Activated CD4-positive, alpha-beta T cell treated with anti-CD3 and anti-CD28 coated beads, Interleukin-2, amount 50 U/mL, for 24 hours (primary cell): Measurements from ENCODE around the gene METTL2B.
A peak's percentile ranks its signal among the peaks of the same experiment; 100 is the strongest.

Experiments used
- DNase-seq, 2 donors: peaks; one replicate each; pipeline ENCODE4 v3.0.0-alpha.2; 2020; ENCODE audit warnings: low read depth in 1 of 2, low spot score in 1 of 2

The METTL2B gene, protein sequence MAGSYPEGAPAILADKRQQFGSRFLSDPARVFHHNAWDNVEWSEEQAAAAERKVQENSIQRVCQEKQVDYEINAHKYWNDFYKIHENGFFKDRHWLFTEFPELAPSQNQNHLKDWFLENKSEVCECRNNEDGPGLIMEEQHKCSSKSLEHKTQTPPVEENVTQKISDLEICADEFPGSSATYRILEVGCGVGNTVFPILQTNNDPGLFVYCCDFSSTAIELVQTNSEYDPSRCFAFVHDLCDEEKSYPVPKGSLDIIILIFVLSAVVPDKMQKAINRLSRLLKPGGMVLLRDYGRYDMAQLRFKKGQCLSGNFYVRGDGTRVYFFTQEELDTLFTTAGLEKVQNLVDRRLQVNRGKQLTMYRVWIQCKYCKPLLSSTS

GRCh38 chr7:128476402-128477335 is at the start of gene METTL2B:
METTL2B (plus strand) TSS chr7:128476748; CDS start chr7:128476766, 18 bp downstream.
- DNase-seq = peak; percentile 71 to 92

- peak in 1 of 2 donors; percentile 37 for DNase-seq
Observed at GRCh38 chr7:128427289-128427891, 49.2 kb upstream of the METTL2B start.

DNA sequence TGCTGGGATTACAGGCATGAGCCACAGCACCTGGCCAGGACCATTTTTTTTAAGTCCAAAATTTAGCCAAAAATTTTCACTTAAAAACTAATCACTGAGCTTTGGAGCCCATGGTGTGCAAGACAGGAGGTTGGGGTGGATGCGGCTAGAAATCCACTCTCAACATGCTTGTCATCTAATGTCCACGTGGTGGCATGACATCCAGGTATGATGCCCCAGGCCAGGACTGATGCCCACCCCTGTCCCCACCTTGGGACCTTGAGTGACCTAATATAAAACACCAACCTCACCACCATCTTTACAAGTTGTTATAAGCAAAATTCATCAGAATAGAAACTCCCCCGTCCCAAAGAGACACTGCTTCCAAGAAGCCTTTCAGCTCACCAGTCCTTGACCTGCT is 46.3 kb upstream of the METTL2B start:
- no peak for DNase-seq

GRCh38 chr7:128431221-128431620 is 45.3 kb upstream of the METTL2B start:
- no peak for DNase-seq

DNA sequence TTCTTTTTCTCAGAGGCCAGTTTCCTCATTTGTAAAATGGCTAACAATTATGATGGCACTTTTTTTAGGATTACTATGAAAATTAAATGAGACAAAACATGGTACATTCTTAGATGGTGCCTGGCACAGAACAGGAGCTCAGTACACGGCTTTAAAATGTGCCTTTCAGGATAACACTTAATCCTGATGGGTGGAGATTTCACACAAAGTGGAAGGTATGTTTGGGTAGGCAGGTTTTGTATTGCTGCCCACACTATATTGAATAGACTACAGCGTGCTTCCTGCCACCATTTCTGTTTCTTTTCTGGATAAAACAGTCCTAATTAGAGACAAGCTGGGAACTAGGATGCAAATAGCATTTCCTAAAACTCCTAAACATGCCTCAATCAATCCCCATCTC is 44.8 kb upstream of the METTL2B start:
- DNase-seq = no peak

GRCh38 chr7:128434413-128435326 is 41.9 kb upstream of the METTL2B start:
- DNase-seq = no peak

DNA sequence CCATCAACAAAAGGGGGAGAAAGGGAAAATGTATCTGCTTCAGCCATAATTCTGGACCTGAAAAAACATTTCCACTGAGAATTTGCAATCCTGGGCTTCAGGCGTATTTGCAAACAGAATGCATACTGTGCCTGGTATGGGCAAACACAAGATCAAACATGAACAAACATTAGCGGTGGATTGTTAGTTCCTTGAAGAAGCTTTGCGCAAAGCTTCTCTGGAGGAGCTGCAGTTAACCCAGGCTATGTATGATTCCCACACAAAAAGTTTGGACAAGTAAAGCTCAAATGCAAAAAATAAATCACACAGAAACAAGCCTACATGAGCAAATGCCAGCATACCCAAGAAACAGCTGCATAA is 41.2 kb upstream of the METTL2B start:
- DNase-seq = no peak

GRCh38 chr7:128437426-128438332 is 38.9 kb upstream of the METTL2B start:
- DNase-seq = no peak

- no peak for DNase-seq
Observed at GRCh38 chr7:128442356-128442755, 34.2 kb upstream of the METTL2B start.

- DNase-seq = no peak
Observed at GRCh38 chr7:128443831-128444600, 32.5 kb upstream of the METTL2B start.

GRCh38 chr7:128446306-128446705 is 30.2 kb upstream of the METTL2B start:
- DNase-seq = no peak

GRCh38 chr7:128447941-128448564 is 28.5 kb upstream of the METTL2B start:
- no peak for DNase-seq

DNA sequence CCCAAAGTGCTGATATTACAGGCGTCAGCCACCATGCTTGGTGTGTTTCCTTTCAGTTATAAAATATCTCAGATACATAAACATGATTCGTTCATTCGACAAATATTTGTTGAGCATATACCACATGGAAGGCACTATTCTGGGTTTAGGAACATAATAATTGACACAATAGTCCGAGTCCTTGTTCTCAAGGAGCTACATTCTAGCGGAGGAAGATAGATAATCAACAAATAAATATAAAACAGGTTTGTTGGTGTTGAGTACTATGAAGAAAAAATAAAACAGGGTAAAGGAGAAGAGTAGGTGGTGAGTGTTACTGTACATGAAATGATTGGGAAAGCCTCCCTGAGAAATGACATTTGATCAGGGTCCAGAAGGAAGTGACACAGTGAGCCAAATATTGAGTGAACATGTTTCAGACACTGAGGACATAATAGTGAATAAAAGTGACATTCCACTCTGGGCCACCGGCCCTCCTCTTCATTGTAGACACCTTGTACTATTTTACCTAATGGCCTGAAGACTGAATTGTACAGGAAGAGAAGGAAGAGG is 27.7 kb upstream of the METTL2B start:
- DNase-seq = no peak

DNA sequence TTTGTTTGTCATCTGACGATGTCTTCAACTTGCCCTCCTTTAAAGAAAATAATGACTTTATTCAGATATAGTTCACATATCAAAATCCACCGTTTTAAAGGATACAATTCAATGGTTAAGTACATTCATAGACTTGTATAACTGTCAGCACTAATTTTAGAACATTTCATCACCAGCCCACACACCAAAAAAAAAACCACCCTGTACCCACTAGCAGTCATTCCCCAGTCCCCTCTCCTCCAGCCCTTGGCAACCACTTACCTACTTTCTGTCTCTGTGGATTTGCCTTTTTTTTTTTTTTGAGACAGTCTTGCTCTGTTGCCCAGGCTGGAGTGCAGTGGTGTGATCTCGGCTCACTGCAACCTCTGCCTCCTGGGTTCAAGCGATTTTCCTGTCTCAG is 26.1 kb upstream of the METTL2B start:
- DNase-seq = no peak

- no peak for DNase-seq
Observed at GRCh38 chr7:128450913-128451312, 25.6 kb upstream of the METTL2B start.

- DNase-seq = no peak
Observed at GRCh38 chr7:128452552-128452951, 24.0 kb upstream of the METTL2B start.

GRCh38 chr7:128453836-128454804 is 22.4 kb upstream of the METTL2B start:
- no peak for DNase-seq
